ENCODE results near the gene CEL. TPM values are rescaled to one million over a fixed set of nuclear protein-coding genes. Genes with fewer than 3 reads are reported as not detected.
"Not testable (repeated sequence)": the region's sequence is repeated elsewhere in the genome, so short reads cannot be mapped to it uniquely, and the experiment has no call there.

Gene CEL
- total RNA-seq, 4 donors from 2014 or later, result 0.28 to 0.56 (median 0.34) TPM

- ATAC-seq (ENCODE audit: low FRiP score) (no peak), DNase-seq (ENCODE audit: low spot score) (no peak)
- no peak for TF ChIP-seq CTCF (IDR thresholded peaks at IDR 0.05)
Measured at GRCh38 chr9:133058550-133059320, 3.0 kb upstream of the CEL start.

GRCh38 chr9:133059623-133060022 lies 2.2 kb upstream of the CEL start:
- ATAC-seq (ENCODE audit: low FRiP score), result no peak
- TF ChIP-seq CTCF (IDR thresholded peaks at IDR 0.05), result no peak
- DNase-seq (ENCODE audit: low spot score), result no peak

DNA sequence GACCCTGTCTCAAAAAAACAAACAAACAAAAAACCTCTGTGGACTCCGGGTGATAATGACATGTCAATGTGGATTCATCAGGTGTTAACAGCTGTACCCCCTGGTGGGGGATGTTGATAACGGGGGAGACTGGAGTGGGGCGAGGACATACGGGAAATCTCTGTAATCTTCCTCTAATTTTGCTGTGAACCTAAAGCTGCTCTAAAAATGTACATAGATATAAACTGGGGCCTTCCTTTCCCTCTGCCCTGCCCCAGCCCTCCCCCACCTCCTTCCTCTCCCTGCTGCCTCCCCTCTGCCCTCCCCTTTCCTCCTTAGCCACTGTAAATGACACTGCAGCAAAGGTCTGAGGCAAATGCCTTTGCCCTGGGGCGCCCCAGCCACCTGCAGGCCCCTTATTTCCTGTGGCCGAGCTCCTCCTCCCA lies 1.4 kb upstream of the CEL start:
- DNase-seq (ENCODE audit: low spot score) (no peak), ATAC-seq (ENCODE audit: low FRiP score) (no peak)
- TF ChIP-seq CTCF (IDR thresholded peaks at IDR 0.05), result no peak

- not testable (repeated sequence) for ATAC-seq (ENCODE audit: low FRiP score); DNase-seq (ENCODE audit: low spot score)
Measured at GRCh38 chr9:133061019-133061763, 590 bp upstream of the CEL start.

DNA sequence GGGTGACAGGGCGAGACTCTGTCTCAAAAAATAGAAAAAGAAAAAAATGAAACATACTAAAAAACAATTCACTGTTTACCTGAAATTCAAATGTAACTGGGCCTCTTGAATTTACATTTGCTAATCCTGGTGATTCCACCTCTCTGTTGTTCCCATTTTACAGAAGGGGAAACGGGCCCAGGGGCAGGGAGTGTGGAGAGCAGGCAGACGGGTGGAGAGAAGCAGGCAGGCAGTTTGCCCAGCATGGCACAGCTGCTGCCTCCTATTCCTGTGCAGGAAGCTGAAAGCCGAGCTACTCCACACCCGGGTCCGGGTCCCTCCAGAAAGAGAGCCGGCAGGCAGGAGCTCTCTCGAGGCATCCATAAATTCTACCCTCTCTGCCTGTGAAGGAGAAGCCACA lies 788 bp downstream of the CEL start:
- ATAC-seq (ENCODE audit: low FRiP score); DNase-seq (ENCODE audit: low spot score): not testable (repeated sequence)

GRCh38 chr9:133063159-133063499 lies 1.3 kb downstream of the CEL start:
- no peak for ATAC-seq (ENCODE audit: low FRiP score)
- no peak for TF ChIP-seq CTCF (IDR thresholded peaks at IDR 0.05)

DNA sequence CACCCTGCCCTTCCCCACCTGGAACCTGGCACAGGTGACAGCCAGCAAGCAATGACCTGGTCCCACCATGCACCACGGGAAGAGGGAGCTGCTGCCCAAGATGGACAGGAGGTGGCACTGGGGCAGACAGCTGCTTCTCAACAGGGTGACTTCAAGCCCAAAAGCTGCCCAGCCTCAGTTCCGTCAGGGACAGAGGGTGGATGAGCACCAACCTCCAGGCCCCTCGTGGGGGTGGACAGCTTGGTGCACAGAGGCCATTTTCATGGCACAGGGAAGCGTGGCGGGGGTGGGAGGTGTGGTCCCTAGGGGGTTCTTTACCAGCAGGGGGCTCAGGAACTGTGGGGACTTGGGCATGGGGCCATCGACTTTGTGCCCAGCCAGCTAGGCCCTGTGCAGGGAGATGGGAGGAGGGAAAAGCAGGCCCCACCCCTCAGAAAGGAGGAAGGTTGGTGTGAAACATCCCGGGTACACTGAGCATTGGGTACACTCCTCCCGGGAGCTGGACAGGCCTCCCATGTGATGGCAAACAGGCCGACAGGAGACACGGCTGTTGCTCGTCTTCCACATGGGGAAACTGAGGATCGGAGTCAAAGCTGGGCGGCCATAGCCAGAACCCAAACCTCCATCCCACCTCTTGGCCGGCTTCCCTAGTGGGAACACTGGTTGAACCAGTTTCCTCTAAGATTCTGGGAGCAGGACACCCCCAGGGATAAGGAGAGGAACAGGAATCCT lies 1.9 kb downstream of the CEL start:
- no peak for TF ChIP-seq CTCF (IDR thresholded peaks at IDR 0.05)
- no peak for ATAC-seq (ENCODE audit: low FRiP score)
- DNase-seq (ENCODE audit: low spot score), result no peak

More at GRCh38 chr9:133063159-133063499, 1.3 kb downstream of the CEL start:
- DNase-seq (ENCODE audit: low spot score), result no peak

Measured in omental fat pad (tissue), 4 donors.